Natural killer cell (primary cell): ENCODE measurements around the gene CDK11B. TPM values are rescaled to one million over a fixed set of nuclear protein-coding genes. Genes with fewer than 3 reads are reported as not detected.

Experiments
- ATAC-seq, 3 donors: fragments of 150-1000 bp in 2 of 3; fragments of 200-7000 bp in 1 of 3; cut with Tn5 transposase; 1 replicate in 1 of 3; 2 replicates in 2 of 3; pipeline ENCODE4 v1.10.0; 2021; ENCODE audit warnings: mild to moderate bottlenecking in 2 of 3, moderate library complexity in 2 of 3
- DNase-seq, 2 donors: peaks; one replicate each; pipeline versions ENCODE4 v3.0.0 to v3.0.0-alpha.2; 2013 to 2021; ENCODE audit warnings: mixed read lengths in 1 of 2
- H3K27ac ChIP-seq: one replicate; pipeline ENCODE4 v1.5.1; 2013; ENCODE audit warnings: mild to moderate bottlenecking, low read length
- H3K27me3 ChIP-seq: one replicate; pipeline ENCODE4 v1.6.1; 2013; ENCODE audit warnings: low read length; ENCODE audit not compliant: control insufficient read depth, insufficient read depth
- H3K36me3 ChIP-seq: one replicate; pipeline ENCODE4 v1.6.1; 2013; ENCODE audit warnings: low read length; ENCODE audit not compliant: control insufficient read depth, insufficient read depth
- H3K4me1 ChIP-seq: one replicate; pipeline ENCODE4 v1.6.1; 2013; ENCODE audit warnings: low read length; ENCODE audit not compliant: control insufficient read depth, insufficient read depth
- H3K4me3 ChIP-seq: one replicate; pipeline ENCODE4 v1.5.1; 2013; ENCODE audit warnings: low read length
- H3K9me3 ChIP-seq: one replicate; pipeline ENCODE4 v1.6.1; 2013; ENCODE audit warnings: low read length; ENCODE audit not compliant: control insufficient read depth, insufficient read depth
- H3K27ac Mint-ChIP-seq, 2 donors: one replicate each; pipeline ENCODE4 v1.8.0; 2022; ENCODE audit warnings: mild to moderate bottlenecking in 2 of 2, mixed read lengths in 2 of 2, moderate library complexity in 1 of 2
- H3K27me3 Mint-ChIP-seq, 2 donors: one replicate each; pipeline ENCODE4 v1.8.0; 2022; ENCODE audit warnings: low read depth in 2 of 2, mixed read lengths in 2 of 2
- H3K36me3 Mint-ChIP-seq: one replicate; pipeline ENCODE4 v1.8.0; 2022; ENCODE audit warnings: mixed read lengths
- H3K4me1 Mint-ChIP-seq, 2 donors: one replicate each; pipeline ENCODE4 v1.8.0; 2022; ENCODE audit warnings: mixed read lengths in 2 of 2
- H3K4me3 Mint-ChIP-seq: one replicate; pipeline ENCODE4 v1.8.0; 2022; ENCODE audit warnings: mild to moderate bottlenecking, moderate library complexity, mixed read lengths
- H3K9me3 Mint-ChIP-seq, 2 donors: one replicate each; pipeline ENCODE4 v1.8.0; 2022; ENCODE audit warnings: mixed read lengths in 2 of 2
- WGBS: methylation state at CpG from one replicate; pipeline ENCODE4 v1.1.7; 2013; ENCODE audit warnings: missing lambda C conversion rate; ENCODE audit not compliant: insufficient coverage; 5-methylcytosine and 5-hydroxymethylcytosine counted together
- intact Hi-C: fragments of 100-400 bp; cut with micrococcal nuclease; formaldehyde crosslinking; loops from one replicate; pipeline ENCODE4 v1.14.2; 2022
- total RNA-seq, 4 donors: library from RNA; stranded (reverse); fragments of 120-200 nt in 1 of 4; gene quantifications; one replicate each; pipeline versions ENCODE4 v1.2.3 to v1.2.4, GENCODE V29; 2013 to 2022
- TF ChIP-seq, protein P1 (sequence below): fragments of 200-600 bp; IDR thresholded peaks from one replicate; pipeline ENCODE4 v1.8.0; 2022; ENCODE audit warnings: antibody characterized with exemption

Gene CDK11B
- total RNA-seq, 3 donors from 2014 or later (not counting 1 experiment from before 2014, with no cell fraction given), result 49.6 to 65.9 (median 50.2) TPM

DNA sequence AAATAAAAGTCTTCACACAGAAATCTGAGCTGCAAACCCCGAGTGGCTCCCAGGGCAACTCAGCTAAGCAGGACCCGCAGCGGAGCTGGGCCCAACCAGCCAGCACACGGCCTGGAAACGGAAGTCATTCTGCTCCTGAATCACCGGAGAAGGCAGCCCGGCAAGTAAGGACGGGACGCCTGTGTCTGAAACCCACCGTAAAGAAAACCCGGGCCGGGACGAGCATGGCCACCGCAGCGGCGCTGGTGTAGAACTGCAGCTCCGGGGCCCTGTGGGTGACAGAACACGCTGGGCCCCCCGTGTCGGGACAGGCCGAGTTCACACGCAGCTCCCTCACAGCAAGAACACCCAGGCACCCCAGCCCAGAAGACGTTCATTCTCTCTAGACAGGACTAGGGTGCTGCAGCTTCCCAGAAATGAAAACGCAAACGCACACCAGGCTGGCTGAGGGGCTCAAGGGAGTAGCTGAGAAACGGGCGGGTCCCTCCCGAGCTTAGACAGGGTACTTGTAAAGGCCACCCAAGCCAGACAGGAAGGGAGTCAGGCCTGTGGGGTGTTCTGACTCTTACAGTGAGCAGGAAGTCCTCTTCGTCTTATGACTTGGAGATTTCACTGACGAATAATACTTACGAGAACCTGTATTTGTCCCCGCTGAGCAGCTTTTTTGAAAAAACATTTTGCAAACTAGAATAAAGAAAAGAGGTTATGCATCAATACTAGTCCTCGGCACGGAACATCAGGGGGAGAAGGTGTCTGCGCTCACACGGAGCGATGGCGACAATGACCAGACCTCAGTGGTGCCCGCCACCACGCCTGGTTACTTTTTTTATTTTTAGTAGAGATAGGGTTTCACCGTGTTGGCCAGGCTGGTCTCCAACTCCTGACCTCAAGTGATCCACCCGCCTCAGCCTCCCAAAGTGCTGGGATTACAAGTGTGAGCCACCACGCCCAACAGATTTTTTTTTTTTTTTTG, 10.9 kb upstream of the CDK11B start:
- no peak overlapping the region for H3K27ac Mint-ChIP-seq
- Histone ChIP-seq H3K27ac (no peak overlapping the region), H3K4me3 (no peak overlapping the region), H3K4me1 (peaks cover under 1% of the 10 kb centered on the region), H3K27me3 (no peaks in the 10 kb centered on the region), H3K9me3 (no peaks in the 10 kb centered on the region), H3K36me3 (peaks cover 52% of the 10 kb centered on the region)
- no peaks in the 10 kb centered on the region for H3K9me3 Mint-ChIP-seq
- no peaks in the 10 kb centered on the region for H3K4me1 Mint-ChIP-seq
- DNase-seq (no peak), ATAC-seq (no peak)
- intact Hi-C loops, result loop anchor here (10.0 kb wide), 2 partner anchors 55 to 95 kb away; partner anchors contain the start of genes MIB2 and SSU72
- TF ChIP-seq, protein P1, sequence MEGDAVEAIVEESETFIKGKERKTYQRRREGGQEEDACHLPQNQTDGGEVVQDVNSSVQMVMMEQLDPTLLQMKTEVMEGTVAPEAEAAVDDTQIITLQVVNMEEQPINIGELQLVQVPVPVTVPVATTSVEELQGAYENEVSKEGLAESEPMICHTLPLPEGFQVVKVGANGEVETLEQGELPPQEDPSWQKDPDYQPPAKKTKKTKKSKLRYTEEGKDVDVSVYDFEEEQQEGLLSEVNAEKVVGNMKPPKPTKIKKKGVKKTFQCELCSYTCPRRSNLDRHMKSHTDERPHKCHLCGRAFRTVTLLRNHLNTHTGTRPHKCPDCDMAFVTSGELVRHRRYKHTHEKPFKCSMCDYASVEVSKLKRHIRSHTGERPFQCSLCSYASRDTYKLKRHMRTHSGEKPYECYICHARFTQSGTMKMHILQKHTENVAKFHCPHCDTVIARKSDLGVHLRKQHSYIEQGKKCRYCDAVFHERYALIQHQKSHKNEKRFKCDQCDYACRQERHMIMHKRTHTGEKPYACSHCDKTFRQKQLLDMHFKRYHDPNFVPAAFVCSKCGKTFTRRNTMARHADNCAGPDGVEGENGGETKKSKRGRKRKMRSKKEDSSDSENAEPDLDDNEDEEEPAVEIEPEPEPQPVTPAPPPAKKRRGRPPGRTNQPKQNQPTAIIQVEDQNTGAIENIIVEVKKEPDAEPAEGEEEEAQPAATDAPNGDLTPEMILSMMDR, result no peak
- no peak overlapping the region for H3K4me3 Mint-ChIP-seq
- no peaks in the 10 kb centered on the region for H3K36me3 Mint-ChIP-seq
- H3K27me3 Mint-ChIP-seq, result no peaks in the 10 kb centered on the region
- WGBS, result 95% methylated on average over 43 of the region's 43 CpGs

DNA sequence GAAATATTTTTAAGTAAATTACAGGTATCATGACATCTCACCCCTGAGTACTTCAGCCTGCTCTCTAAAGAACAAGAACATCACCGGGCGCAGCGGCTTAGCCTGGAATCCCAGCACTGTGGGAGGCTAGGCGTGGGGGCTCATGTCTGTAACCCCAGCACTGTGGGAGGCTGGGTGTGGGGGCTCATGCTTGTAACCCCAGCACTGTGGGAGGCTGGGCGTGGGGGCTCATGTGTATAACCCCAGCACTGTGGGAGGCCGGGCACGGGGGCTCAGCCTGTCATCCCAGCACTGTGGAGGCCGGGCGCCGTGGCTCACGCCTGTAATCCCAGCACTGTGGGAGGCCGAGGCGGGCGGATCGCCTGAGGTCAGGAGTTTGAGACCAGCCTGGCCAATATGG, 7.7 kb upstream of the CDK11B start:
- ATAC-seq (no peak), DNase-seq (no peak)
- Histone ChIP-seq H3K27ac (no peak overlapping the region), H3K36me3 (peaks cover 42% of the 10 kb centered on the region), H3K9me3 (no peaks in the 10 kb centered on the region), H3K4me3 (no peak overlapping the region), H3K4me1 (peaks cover 3% of the 10 kb centered on the region), H3K27me3 (no peaks in the 10 kb centered on the region)
- no peak overlapping the region for H3K27ac Mint-ChIP-seq
- TF ChIP-seq, protein P1, result no peak
- no peaks in the 10 kb centered on the region for H3K27me3 Mint-ChIP-seq
- intact Hi-C loops, result no loop called here
- no peak overlapping the region for H3K4me3 Mint-ChIP-seq
- WGBS, result 98% methylated on average over 15 of the region's 15 CpGs
- H3K4me1 Mint-ChIP-seq, result no peaks in the 10 kb centered on the region
- H3K36me3 Mint-ChIP-seq, result no peaks in the 10 kb centered on the region
- H3K9me3 Mint-ChIP-seq, result no peaks in the 10 kb centered on the region

DNA sequence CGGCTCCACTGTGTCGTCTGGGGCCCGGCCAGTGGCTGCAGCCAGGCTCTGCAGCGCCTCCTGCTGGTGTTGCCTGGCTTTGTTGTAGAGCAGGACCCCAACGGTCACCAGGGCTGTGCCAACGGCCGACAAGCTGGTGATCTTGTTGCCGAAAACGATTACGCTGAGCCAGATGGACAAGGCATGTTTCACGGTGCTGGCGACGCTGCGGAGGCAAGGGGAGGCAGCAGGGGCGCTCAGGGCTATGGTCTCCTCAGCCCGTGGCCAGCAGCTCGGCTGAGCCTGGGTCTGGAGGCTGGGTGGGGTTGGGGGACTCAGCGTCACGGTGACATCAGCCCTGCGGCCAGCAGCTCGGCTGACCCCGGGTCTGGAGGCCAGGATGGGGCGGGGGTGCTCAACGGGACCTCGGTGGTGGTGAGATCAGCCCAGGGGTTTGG, 7.0 kb upstream of the CDK11B start:
- peak; percentile 24 to 51 for DNase-seq
- no peaks in the 10 kb centered on the region for H3K36me3 Mint-ChIP-seq
- peaks cover 35% of the 10 kb centered on the region for H3K36me3 ChIP-seq
- H3K27me3 ChIP-seq, result no peaks in the 10 kb centered on the region
- H3K9me3 ChIP-seq, result no peaks in the 10 kb centered on the region
- H3K4me3 Mint-ChIP-seq, result no peak overlapping the region
- H3K4me1 Mint-ChIP-seq, result no peaks in the 10 kb centered on the region
- H3K27me3 Mint-ChIP-seq, result no peaks in the 10 kb centered on the region
- intact Hi-C loops, result no loop called here
- H3K4me1 ChIP-seq, result peaks cover 3% of the 10 kb centered on the region
- H3K4me3 ChIP-seq, result no peak overlapping the region
- TF ChIP-seq, protein P1, result no peak
- no peaks in the 10 kb centered on the region for H3K9me3 Mint-ChIP-seq
- no peak overlapping the region for H3K27ac Mint-ChIP-seq
- H3K27ac ChIP-seq, result no peak overlapping the region
- ATAC-seq, result peak in 1 of 3 donors; percentile 42
- WGBS, result 94% methylated on average over 25 of the region's 25 CpGs
